SK-N-SH treated with all-trans-retinoic acid at 6 μM for 48 hours (cell line): Measurements from ENCODE around the gene MAP2K6.

ENCODE experiments used
- ATAC-seq: fragments of 200-7000 bp; cut with Tn5 transposase; 3 replicates; pipeline ENCODE4 v1.9.1; 2020; ENCODE audit warnings: mild to moderate bottlenecking, moderate library complexity
- ARNTL ChIP-seq: fragments of 450-650 bp; formaldehyde crosslinking; IDR thresholded peaks from 2 replicates; pipeline ENCODE4 v1.5.0; 2020; ENCODE audit warnings: low read depth, mild to moderate bottlenecking, moderate library complexity, borderline replicate concordance

MAP2K6 gene

DNA sequence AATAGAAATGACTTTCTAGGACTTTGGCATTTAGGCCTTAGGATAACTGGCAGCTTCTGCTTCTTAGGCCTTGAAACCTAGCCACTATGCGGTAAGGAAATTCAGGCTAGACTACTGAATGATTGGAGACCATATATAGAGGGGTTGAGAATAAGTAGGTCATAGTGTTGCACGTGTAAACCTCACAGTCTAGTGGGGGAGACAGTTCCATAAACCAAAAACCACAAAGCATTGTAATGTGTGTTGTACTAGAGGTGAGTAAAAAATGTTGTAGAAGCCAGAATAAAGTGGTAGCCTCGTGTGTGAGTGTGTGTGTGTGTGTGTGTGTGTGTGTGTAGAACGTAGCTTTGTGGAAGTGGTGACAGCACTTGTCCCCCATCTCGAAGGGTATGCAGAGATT is 188.5 kb downstream of the MAP2K6 start:
- no peak for ATAC-seq
- TF ChIP-seq ARNTL (CRISPR knock-in tag), result no peak
